NT2/D1 (cell line): ENCODE data around the gene KRT81.

ENCODE experiments used
- YY1 ChIP-seq: IDR thresholded peaks from 2 replicates; pipeline ENCODE4 v1.6.1; 2011; ENCODE audit not compliant: insufficient read length, insufficient read depth
- ZNF274 ChIP-seq: IDR thresholded peaks from 2 replicates; pipeline ENCODE4 v1.6.1; 2011; ENCODE audit warnings: mild to moderate bottlenecking, low read depth, low read length

DNA sequence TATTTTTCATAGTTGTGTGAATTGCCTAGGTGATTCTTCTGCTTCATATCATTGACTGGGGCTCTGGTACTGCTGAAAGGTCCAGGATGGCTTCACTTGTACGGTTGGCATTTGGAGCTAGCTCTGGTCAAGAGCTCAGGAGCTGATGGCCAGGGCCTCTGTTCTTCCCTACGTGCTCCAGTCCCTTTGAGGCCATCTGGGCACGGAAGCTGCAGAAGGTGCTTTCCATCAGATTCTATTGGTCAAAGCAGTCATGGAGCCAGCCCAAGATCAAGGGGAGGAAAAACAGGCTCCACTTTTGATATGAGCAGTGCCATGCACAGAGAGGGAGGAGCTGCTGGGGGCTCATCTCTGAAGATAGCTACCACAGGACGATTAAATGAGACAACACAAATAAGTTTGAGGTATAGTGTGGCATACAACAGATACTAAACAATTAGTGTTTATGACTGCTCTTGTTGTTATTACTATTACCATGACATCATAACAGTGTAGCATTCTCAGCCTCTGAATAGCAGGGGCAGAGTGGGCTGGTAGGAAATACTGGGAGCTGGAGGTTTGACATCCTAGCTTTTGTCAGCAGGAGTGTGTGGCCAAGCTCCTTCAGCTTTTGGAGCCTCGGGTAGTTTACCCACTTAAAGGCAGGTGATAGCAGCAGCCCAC, 19.4 kb upstream of the KRT81 start:
- TF ChIP-seq ZNF274 (no peak), YY1 (no peak)
